NT2/D1 (cell line): Measurements from ENCODE around the gene ASPSCR1.

ENCODE experiments used
- YY1 ChIP-seq: IDR thresholded peaks from 2 replicates; pipeline ENCODE4 v1.6.1; 2011; ENCODE audit not compliant: insufficient read length, insufficient read depth
- ZNF274 ChIP-seq: IDR thresholded peaks from 2 replicates; pipeline ENCODE4 v1.6.1; 2011; ENCODE audit warnings: mild to moderate bottlenecking, low read depth, low read length

DNA sequence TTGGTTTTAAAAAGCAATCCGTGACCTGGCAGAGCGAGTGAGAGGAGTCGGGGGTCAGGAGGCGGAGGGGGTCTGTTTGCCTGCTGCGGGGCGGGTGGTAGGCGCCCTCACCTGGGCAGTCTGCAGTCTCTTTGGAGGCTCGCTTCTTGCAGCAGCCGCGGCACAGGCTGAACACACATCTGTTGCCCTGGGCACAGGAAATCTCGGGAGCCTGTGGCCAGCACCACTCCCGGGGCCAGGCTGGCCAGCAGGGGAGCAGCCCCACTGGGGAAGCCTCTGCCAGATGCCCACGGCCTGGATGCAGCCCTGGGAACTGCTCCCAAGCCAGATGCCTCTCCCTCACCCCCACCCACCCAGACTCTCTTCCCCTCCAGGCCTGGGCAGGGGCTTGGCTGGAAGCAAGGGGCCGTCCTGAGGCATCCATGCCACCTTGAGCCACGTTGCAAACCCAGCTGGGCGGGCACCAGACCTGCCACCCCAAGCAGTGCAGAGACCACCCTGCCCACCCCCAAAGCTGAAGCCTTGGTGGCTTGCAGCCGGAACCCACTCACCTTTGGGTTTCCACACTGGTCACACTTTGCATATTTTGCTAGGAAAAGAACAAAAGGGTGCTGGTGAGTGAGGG lies 80.9 kb downstream of the ASPSCR1 start:
- no peak for TF ChIP-seq ZNF274
- TF ChIP-seq YY1: no peak
